HepG2 (cell line): Measurements from ENCODE around the gene STK40. TPM values are rescaled to one million over a fixed set of nuclear protein-coding genes. Genes with fewer than 3 reads are reported as not detected.

Experiments
- ARID2 ChIP-seq: sonication (generic); formaldehyde crosslinking; IDR thresholded peaks from 2 replicates; pipeline ENCODE4 v1.8.1; 2022; ENCODE audit warnings: mild to moderate bottlenecking, missing genetic modification reagents, borderline replicate concordance
- BHLHE40 ChIP-seq: IDR thresholded peaks from 2 replicates; pipeline ENCODE4 v1.6.1; 2011; ENCODE audit warnings: low read length, improper control_type of control experiment
- E2F5 ChIP-seq: sonication (generic); formaldehyde crosslinking; conservative IDR thresholded peaks from 2 replicates; pipeline ENCODE4 v1.4.0; 2020; ENCODE audit warnings: missing genetic modification reagents
- MED1 ChIP-seq: sonication (generic); formaldehyde crosslinking; IDR thresholded peaks from 2 replicates; pipeline ENCODE4 v1.4.0; 2020; ENCODE audit warnings: missing genetic modification reagents
- PCBP2 ChIP-seq: fragments of 200-400 bp; formaldehyde crosslinking; optimal IDR thresholded peaks from 2 replicates; pipeline ENCODE3; 2018; ENCODE audit warnings: low read length, low read depth; ENCODE audit not compliant: poor library complexity, severe bottlenecking
- PHB2 ChIP-seq: fragments of 450-650 bp; IDR thresholded peaks from 2 replicates; pipeline ENCODE4 v1.6.1; 2018; ENCODE audit not compliant: partially characterized antibody
- SNAPC2 ChIP-seq: sonication (generic); formaldehyde crosslinking; IDR thresholded peaks from 2 replicates; pipeline ENCODE4 v1.8.1; 2022; ENCODE audit warnings: mild to moderate bottlenecking, missing genetic modification reagents
- SP1 ChIP-seq, 2 experiments: fragments of 450-650 bp in 1 of 2; sonication (generic) in 1 of 2; formaldehyde crosslinking in 1 of 2; IDR thresholded peaks; 2 replicates each; pipeline versions ENCODE4 v1.4.0 to v1.6.1; 2016 to 2020; ENCODE audit warnings: missing genetic modification reagents in 1 of 2
- SRSF4 ChIP-seq: fragments of 200-400 bp; formaldehyde crosslinking; IDR thresholded peaks from one replicate; pipeline ENCODE4 v1.6.1; 2018; ENCODE audit warnings: mild to moderate bottlenecking, low read depth, low read length, moderate library complexity; ENCODE audit not compliant: poor library complexity, severe bottlenecking
- TERF1 ChIP-seq: sonication (generic); formaldehyde crosslinking; IDR thresholded peaks from 2 replicates; pipeline ENCODE4 v1.8.0; 2022; ENCODE audit warnings: mild to moderate bottlenecking, missing genetic modification reagents, moderate library complexity
- TFE3 ChIP-seq: IDR thresholded peaks from 2 replicates; pipeline ENCODE4 v1.6.1; 2016
- TMF1 ChIP-seq: sonication (generic); formaldehyde crosslinking; IDR thresholded peaks from 2 replicates; pipeline ENCODE4 v1.8.1; 2022; ENCODE audit warnings: low read depth, missing genetic modification reagents
- U2AF2 ChIP-seq: fragments of 200-400 bp; formaldehyde crosslinking; IDR thresholded peaks from 2 replicates; pipeline ENCODE4 v1.6.1; 2017; ENCODE audit warnings: low read depth, mild to moderate bottlenecking, low read length
- ZMAT3 ChIP-seq: sonication (generic); formaldehyde crosslinking; conservative IDR thresholded peaks from 2 replicates; pipeline ENCODE4 v1.7.0; 2021; ENCODE audit warnings: missing genetic modification reagents
- ZNF205 ChIP-seq: IDR thresholded peaks from 2 replicates; pipeline ENCODE4 v1.6.1; 2018; ENCODE audit warnings: missing biosample characterization, missing genetic modification reagents
- ZNF660 ChIP-seq: sonication (generic); formaldehyde crosslinking; IDR thresholded peaks from 2 replicates; pipeline ENCODE4 v1.5.1; 2020; ENCODE audit warnings: mild to moderate bottlenecking, low read depth, missing genetic modification reagents, borderline replicate concordance
- ZNF878 ChIP-seq: sonication (generic); formaldehyde crosslinking; IDR thresholded peaks from 2 replicates; pipeline ENCODE4 v1.8.1; 2023; ENCODE audit warnings: mild to moderate bottlenecking, missing genetic modification reagents, moderate library complexity
- polyA plus RNA-seq, 8 experiments: library from polyadenylated mRNA; depleted of rRNA in 3 of 8; stranded (reverse) in 7 of 8; unstranded in 1 of 8; fragments of >200 nt; fragmentation: Illumina TruSeq in 4 of 8; extraction: Trizol in 4 of 8; gene quantifications; 2 replicates each; pipeline versions ENCODE4 v1.2.1 to v1.2.3, GENCODE V29; 2011 to 2016; ENCODE audit warnings: low read depth in 4 of 8, missing spikeins in 1 of 8, mixed read lengths in 1 of 8; ENCODE audit not compliant: insufficient read depth in 1 of 8
- total RNA-seq, 5 experiments: library from RNA; depleted of rRNA; stranded (reverse); fragments of >200 nt; fragmentation: Illumina TruSeq; extraction: Trizol; gene quantifications; 2 replicates each; pipeline ENCODE4 v1.2.3, GENCODE V29; 2016; ENCODE audit warnings: low read depth in 1 of 5

STK40 gene
- total and polyA plus RNA-seq, 2 of the 13 experiments (the other 11 are each of a cell fraction or from before 2014, with no cell fraction given) = 33.8 to 35.1 TPM

- TF ChIP-seq TERF1 (CRISPR knock-in tag) (no peak), ZNF205 (CRISPR knock-in tag) (peak; percentile 91), ARID2 (CRISPR knock-in tag) (no peak), TMF1 (CRISPR knock-in tag) (no peak), BHLHE40 (peak; percentile 53; the same call in 1 of the 2 replicates), SRSF4 (no peak), SP1 (IDR thresholded peaks at IDR 0.05) (no peak), SP1 (CRISPR knock-in tag; IDR thresholded peaks at IDR 0.05) (no peak), E2F5 (no peak), ZMAT3 (CRISPR knock-in tag) (no peak), PCBP2 (no peak), U2AF2 (no peak), ZNF878 (CRISPR knock-in tag) (no peak), PHB2 (no peak), TFE3 (CRISPR knock-in tag) (peak; percentile 77), SNAPC2 (CRISPR knock-in tag) (no peak), MED1 (CRISPR knock-in tag) (peak; percentile 67), ZNF660 (CRISPR knock-in tag) (no peak)
These were observed 11.9 kb upstream of the STK40 start, which contains the start of gene LSM10 (continued) for GRCh38 chr1:36397378-36398230.
